NCI-H1092 (cell line): ENCODE measurements around the gene PCDHA3.
"Not testable (repeated sequence)": the region's sequence is repeated elsewhere in the genome, so short reads cannot be mapped to it uniquely, and the experiment has no call there.

Experiments used
- DNase-seq: peaks from one replicate; lab custom pipeline; 2025; lab: John Stamatoyannopoulos, UW

Gene PCDHA3

GRCh38 chr5:140821375-140822280, 20.8 kb downstream of the PCDHA3 start, which contains the start of gene PCDHA5:
Gene PCDHA5 (plus strand): TSS chr5:140821613.
- DNase-seq = no peak

DNA sequence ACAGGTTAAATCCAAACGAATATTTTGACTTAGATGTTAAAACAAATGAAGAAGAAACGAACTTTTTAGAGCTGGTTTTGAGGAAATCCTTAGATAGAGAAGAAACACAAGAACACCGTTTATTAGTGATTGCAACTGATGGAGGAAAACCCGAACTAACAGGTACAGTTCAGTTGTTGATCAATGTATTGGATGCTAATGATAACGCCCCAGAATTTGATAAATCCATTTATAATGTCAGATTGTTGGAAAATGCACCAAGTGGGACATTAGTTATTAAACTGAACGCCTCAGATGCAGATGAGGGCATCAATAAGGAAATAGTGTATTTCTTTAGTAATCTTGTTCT, 21.4 kb downstream of the PCDHA3 start:
- no peak for DNase-seq

DNA sequence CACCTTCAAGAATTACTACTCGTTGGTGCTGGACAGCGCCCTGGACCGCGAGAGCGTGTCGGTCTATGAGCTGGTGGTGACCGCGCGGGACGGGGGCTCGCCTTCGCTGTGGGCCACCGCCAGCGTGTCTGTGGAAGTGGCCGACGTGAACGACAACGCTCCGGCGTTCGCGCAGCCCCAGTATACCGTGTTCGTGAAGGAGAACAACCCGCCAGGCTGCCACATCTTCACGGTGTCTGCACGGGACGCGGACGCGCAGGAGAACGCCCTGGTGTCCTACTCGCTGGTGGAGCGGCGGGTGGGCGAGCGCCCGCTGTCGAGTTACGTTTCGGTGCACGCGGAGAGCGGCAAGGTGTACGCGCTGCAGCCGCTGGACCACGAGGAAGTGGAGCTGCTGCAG, 22.1 kb downstream of the PCDHA3 start:
- not testable (repeated sequence) for DNase-seq

GRCh38 chr5:140823475-140823874, 22.6 kb downstream of the PCDHA3 start:
- DNase-seq = no peak

- no peak for DNase-seq
Measured at GRCh38 chr5:140827704-140828361, 27.0 kb downstream of the PCDHA3 start, which contains the start of gene PCDHA6. Gene PCDHA6 (plus strand): TSS chr5:140827960. CDS start chr5:140828092, 132 bp downstream.

DNA sequence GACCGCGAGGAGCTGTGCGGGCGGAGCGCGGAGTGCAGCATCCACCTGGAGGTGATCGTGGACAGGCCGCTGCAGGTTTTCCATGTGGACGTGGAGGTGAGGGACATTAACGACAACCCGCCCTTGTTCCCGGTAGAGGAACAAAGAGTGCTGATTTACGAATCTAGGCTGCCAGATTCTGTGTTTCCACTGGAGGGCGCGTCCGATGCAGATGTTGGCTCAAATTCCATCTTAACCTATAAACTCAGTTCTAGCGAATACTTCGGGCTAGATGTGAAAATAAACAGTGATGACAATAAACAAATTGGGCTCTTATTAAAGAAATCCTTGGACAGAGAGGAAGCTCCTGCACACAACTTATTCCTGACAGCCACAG, 27.5 kb downstream of the PCDHA3 start:
- DNase-seq = no peak

- DNase-seq = not testable (repeated sequence)
Measured at GRCh38 chr5:140829511-140830501, 28.9 kb downstream of the PCDHA3 start.

DNA sequence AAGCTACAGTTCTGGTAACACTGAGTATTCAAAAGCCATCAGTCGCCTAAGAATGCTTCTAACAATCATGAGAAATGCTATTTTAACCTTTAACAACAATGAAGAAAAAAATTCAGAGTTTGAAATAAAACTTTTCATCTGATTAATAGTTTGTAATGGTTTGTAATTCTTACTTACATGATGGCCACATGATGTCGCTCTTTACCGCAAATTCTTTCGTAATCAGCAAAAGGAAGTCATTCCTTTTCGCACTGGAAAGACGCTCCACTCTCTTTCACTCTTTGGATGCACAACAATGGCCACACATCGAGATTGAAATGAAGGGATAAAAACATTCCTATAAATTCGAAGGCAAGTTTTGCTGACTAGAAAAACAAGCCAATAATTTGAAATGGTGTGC, 33.1 kb downstream of the PCDHA3 start, which contains the start of gene PCDHA7:
Gene PCDHA7 (plus strand): TSS at position 277 of the 400 bp plus-strand sequence. CDS start 115 bp downstream, at position 392.
- no peak for DNase-seq

DNA sequence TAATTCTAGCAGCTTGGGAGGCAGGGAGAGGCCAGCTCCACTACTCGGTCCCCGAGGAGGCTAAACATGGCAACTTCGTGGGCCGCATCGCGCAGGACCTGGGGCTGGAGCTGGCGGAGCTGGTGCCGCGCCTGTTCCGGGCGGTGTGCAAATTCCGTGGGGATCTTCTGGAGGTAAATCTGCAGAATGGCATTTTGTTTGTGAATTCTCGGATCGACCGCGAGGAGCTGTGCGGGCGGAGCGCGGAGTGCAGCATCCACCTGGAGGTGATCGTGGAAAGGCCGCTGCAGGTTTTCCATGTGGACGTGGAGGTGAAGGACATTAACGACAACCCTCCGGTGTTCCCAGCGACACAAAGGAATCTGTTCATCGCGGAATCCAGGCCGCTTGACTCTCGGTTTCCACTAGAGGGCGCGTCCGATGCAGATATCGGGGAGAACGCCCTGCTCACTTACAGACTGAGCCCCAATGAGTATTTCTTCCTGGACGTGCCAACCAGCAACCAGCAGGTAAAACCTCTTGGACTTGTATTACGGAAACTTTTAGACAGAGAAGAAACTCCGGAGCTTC, 33.7 kb downstream of the PCDHA3 start:
- DNase-seq = not testable (repeated sequence)

DNA sequence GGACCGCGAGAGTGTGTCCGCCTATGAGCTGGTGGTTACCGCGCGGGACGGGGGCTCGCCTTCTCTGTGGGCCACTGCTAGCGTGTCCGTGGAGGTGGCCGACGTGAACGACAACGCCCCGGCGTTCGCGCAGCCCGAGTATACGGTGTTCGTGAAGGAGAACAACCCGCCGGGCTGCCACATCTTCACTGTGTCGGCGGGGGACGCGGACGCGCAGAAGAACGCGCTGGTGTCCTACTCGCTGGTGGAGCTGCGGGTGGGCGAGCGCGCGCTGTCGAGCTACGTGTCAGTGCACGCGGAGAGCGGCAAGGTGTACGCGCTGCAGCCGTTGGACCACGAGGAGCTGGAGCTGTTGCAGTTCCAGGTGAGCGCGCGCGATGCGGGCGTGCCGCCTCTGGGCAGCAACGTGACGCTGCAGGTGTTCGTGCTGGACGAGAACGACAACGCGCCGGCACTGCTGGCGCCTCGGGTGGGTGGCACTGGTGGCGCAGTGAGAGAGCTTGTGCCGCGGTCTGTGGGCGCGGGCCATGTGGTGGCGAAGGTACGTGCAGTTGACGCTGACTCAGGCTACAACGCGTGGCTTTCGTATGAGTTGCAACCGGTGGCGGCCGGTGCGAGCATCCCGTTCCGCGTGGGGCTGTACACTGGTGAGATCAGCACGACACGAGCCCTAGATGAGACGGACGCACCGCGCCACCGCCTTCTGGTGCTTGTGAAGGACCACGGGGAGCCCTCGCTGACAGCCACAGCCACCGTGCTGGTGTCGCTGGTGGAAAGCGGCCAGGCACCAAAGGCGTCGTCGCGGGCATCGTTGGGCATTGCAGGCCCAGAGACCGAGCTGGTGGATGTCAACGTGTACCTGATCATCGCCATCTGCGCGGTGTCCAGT, 35.0 kb downstream of the PCDHA3 start:
- DNase-seq = no peak

- no peak for DNase-seq
Measured at GRCh38 chr5:140840978-140841962, 40.4 kb downstream of the PCDHA3 start, which contains the start of gene PCDHA8. Gene PCDHA8 (plus strand): TSS chr5:140841187. CDS start chr5:140841322, 135 bp downstream.

- no peak for DNase-seq
Measured at GRCh38 chr5:140842798-140843733, 42.2 kb downstream of the PCDHA3 start.

DNA sequence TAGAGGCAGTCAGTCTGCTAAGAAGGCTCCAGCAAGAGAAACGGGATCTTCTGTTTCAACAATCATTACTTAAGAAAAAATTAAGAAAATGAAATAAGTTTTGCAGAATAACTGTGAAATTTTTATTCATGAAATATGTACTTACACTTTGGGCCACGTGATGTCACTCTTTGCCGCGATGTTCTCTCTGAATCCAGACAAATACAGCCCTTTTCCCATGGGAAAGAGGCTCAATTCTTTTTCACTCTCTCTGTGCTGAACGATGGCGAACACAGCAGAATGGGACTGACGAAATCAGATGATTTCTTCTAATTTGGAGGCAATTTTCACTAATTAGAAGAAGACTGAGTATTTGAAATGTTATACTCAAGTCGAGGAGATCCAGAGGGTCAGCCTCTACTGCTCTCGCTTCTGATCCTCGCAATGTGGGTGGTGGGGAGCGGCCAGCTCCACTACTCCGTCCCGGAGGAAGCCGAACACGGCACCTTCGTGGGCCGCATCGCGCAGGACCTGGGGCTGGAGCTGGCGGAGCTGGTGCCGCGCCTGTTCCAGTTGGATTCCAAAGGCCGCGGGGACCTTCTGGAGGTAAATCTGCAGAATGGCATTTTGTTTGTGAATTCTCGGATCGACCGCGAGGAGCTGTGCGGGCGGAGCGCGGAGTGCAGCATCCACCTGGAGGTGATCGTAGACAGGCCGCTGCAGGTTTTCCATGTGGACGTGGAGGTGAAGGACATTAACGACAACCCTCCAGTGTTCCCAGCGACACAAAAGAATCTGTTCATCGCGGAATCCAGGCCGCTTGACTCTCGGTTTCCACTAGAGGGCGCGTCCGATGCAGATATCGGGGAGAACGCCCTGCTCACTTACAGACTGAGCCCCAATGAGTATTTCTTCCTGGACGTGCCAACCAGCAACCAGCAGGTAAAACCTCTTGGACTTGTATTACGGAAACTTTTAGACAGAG, 47.6 kb downstream of the PCDHA3 start, which contains the start of gene PCDHA9:
Gene PCDHA9 (plus strand): TSS at position 244 of the 964 bp plus-strand sequence. CDS start 114 bp downstream, at position 358.
- not testable (repeated sequence) for DNase-seq

- not testable (repeated sequence) for DNase-seq
Measured at GRCh38 chr5:140849831-140850634, 49.2 kb downstream of the PCDHA3 start.
